Peyer's patch (tissue), 4 donors: ENCODE measurements around the gene DHFR. TPM values are rescaled to one million over a fixed set of nuclear protein-coding genes. Genes with fewer than 3 reads are reported as not detected.

Experiments
- DNase-seq, 3 donors: peaks; one replicate each; pipeline ENCODE4 v3.0.0-alpha.2; 2017 to 2019
- H3K27ac ChIP-seq, 4 donors: fragments of 200-600 bp; sonication (generic); one replicate each; pipeline ENCODE4 v1.5.1; 2016 to 2019
- H3K27me3 ChIP-seq, 2 donors: fragments of 200-600 bp; sonication (generic); one replicate each; pipeline ENCODE4 v1.5.1; 2019
- H3K36me3 ChIP-seq, 3 donors: fragments of 200-600 bp; sonication (generic); one replicate each; pipeline ENCODE4 v1.5.1; 2016 to 2019
- H3K4me1 ChIP-seq, 4 donors: fragments of 200-600 bp; sonication (generic); one replicate each; pipeline ENCODE4 v1.5.1; 2016 to 2019
- H3K4me3 ChIP-seq, 4 donors: fragments of 200-600 bp; sonication (generic); 1 replicate in 3 of 4; 2 replicates in 1 of 4; pipeline ENCODE4 v1.5.1; 2016 to 2019; ENCODE audit warnings: mild to moderate bottlenecking in 1 of 4
- H3K9me3 ChIP-seq, 4 donors: fragments of 200-600 bp; sonication (generic); one replicate each; pipeline ENCODE4 v1.5.1; 2016 to 2019; ENCODE audit warnings: mild to moderate bottlenecking in 1 of 4
- CTCF ChIP-seq, 6 experiments: fragments of 450-650 bp in 4 of 6; fragments of 200-600 bp in 2 of 6; sonication (generic) in 1 of 6; IDR thresholded peaks; one replicate each; pipeline ENCODE4 v1.5.1; 2017 to 2019; ENCODE audit warnings: antibody characterized with exemption in 6 of 6, mild to moderate bottlenecking in 3 of 6, moderate library complexity in 1 of 6
- POLR2A ChIP-seq, 2 donors: fragments of 450-650 bp; IDR thresholded peaks; one replicate each; pipeline ENCODE4 v1.5.1; 2017; ENCODE audit warnings: antibody characterized with exemption in 2 of 2, mild to moderate bottlenecking in 2 of 2, moderate library complexity in 2 of 2
- total RNA-seq, 4 donors: library from RNA; depleted of rRNA; stranded (reverse); fragments of >200 nt; gene quantifications; one replicate each; pipeline ENCODE4 v1.1.0, GENCODE V29; 2016

The DHFR gene
- total RNA-seq, 4 donors from 2014 or later: 19.5 to 42.6 (median 24.9) TPM

DNA sequence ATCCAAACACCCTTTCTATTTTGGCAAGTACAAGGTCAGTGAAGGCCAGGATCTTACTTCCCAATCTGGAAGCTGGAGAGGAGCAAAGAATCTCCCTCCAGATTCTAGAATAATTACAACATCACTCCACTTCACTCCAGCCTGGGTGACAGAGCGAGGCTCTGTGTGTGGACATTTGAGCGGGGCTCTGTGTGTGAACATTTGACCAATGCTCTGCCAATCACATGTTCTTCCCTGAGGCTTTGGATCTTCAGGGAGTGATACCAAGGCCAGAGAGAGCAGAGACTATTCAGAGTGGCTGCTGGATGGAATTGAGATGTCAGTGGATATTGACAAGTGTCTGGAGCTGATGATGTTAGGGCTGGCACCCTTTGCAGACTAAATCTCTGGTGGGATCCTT lies 60.0 kb downstream of the DHFR start:
- no peak overlapping the region for H3K27ac ChIP-seq
- H3K9me3 ChIP-seq: no peaks in the 10 kb centered on the region
- H3K4me3 ChIP-seq: no peak overlapping the region
- DNase-seq: no peak
- H3K27me3 ChIP-seq: no peaks in the 10 kb centered on the region
- TF ChIP-seq CTCF (IDR thresholded peaks at IDR 0.05): no peak
- TF ChIP-seq POLR2A (IDR thresholded peaks at IDR 0.05): no peak
- H3K36me3 ChIP-seq: no peaks in the 10 kb centered on the region
- no peaks in the 10 kb centered on the region for H3K4me1 ChIP-seq

DNA sequence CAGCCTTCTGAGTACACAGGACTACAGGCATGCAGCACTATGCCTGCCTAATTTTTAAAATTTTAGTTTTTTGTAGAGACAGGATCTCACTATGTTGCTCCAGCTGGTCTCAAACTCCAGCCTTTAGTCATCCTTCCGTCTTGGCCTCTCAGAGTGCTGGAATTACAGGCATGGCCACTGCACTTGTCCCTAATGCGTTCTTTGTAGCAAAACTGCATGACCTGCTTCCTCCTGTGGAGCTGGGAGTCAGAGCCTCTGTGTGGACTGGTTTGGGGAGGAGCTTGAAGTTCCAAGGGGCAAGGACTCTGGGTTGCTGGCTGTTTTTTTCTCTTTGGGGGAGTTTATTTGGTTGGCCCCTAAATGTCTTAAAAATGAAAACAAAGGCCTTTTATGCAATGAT lies 62.0 kb downstream of the DHFR start:
- Histone ChIP-seq H3K27ac (no peak overlapping the region), H3K4me3 (no peak overlapping the region), H3K36me3 (no peaks in the 10 kb centered on the region), H3K9me3 (no peaks in the 10 kb centered on the region), H3K4me1 (no peaks in the 10 kb centered on the region), H3K27me3 (no peaks in the 10 kb centered on the region)
- DNase-seq: no peak
- TF ChIP-seq POLR2A (IDR thresholded peaks at IDR 0.05) (no peak), CTCF (IDR thresholded peaks at IDR 0.05) (no peak)

DNA sequence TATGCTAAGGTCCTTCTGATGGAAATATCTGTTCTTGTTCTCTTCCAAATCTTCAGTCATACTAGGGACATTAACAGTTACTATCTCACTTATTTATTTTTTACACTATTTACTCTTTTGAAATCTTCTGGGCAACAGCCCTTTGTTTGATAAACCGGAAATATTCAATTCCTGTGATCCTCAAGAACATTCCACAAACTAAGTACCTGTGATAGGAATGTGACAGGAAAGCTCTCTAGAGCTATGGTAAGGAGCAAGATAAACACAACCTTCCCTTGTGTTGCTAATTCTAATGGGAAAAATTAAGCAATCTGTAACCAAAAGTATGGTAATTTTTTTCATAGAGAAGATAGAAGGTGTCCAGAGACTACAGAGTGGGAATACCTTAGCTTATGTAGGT lies 62.7 kb downstream of the DHFR start:
- no peak for TF ChIP-seq CTCF (IDR thresholded peaks at IDR 0.05)
- TF ChIP-seq POLR2A (IDR thresholded peaks at IDR 0.05): no peak
- no peaks in the 10 kb centered on the region for H3K36me3 ChIP-seq
- DNase-seq: no peak
- no peaks in the 10 kb centered on the region for H3K9me3 ChIP-seq
- no peak overlapping the region for H3K27ac ChIP-seq
- H3K4me1 ChIP-seq: no peaks in the 10 kb centered on the region
- no peak overlapping the region for H3K4me3 ChIP-seq
- H3K27me3 ChIP-seq: no peaks in the 10 kb centered on the region

DNA sequence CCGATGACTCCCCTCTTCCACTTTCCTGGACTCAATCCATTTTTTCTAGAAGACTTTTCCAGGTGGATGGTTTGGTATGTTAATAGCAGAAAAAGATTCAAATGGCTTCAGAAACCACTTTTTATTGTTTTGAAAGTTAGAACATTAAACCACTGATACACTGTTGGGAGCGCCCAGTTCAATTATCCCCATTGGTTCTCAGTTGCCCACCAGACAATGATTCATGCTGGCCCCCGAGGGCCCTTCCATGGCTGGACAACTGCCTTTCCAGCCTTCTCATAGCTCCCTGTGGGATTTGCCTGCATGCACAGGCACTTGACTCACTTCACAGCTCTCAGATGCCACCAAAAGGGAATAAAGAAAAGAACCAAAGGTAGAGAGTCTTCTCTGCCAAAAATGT lies 63.4 kb downstream of the DHFR start:
- Histone ChIP-seq H3K36me3 (no peaks in the 10 kb centered on the region), H3K27me3 (no peaks in the 10 kb centered on the region), H3K4me1 (no peaks in the 10 kb centered on the region), H3K27ac (no peak overlapping the region), H3K9me3 (no peaks in the 10 kb centered on the region), H3K4me3 (no peak overlapping the region)
- TF ChIP-seq CTCF (IDR thresholded peaks at IDR 0.05): no peak
- TF ChIP-seq POLR2A (IDR thresholded peaks at IDR 0.05): no peak
- no peak for DNase-seq

DNA sequence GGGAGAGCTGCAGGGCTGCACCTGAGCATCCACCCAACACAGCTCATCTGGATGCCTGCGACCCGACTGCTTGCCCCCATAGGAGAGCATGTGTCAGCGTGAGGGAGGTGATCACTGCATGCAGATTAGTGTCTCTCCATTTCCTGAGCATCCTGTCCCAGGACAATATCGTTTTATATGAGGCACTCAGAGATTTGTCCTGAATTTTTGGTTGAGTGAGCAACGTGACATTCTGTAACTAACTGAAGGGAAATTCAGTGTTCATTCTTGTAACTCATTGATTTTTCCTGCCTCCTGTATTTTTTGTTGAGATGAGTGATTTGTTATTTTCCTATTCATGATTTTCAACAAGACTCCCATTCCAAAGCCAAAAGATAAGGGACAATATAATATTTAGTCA lies 64.0 kb downstream of the DHFR start:
- DNase-seq: no peak
- Histone ChIP-seq H3K27ac (no peak overlapping the region), H3K27me3 (no peaks in the 10 kb centered on the region), H3K36me3 (no peaks in the 10 kb centered on the region), H3K4me3 (no peak overlapping the region), H3K4me1 (no peaks in the 10 kb centered on the region), H3K9me3 (no peaks in the 10 kb centered on the region)
- no peak for TF ChIP-seq CTCF (IDR thresholded peaks at IDR 0.05)
- no peak for TF ChIP-seq POLR2A (IDR thresholded peaks at IDR 0.05)

DNA sequence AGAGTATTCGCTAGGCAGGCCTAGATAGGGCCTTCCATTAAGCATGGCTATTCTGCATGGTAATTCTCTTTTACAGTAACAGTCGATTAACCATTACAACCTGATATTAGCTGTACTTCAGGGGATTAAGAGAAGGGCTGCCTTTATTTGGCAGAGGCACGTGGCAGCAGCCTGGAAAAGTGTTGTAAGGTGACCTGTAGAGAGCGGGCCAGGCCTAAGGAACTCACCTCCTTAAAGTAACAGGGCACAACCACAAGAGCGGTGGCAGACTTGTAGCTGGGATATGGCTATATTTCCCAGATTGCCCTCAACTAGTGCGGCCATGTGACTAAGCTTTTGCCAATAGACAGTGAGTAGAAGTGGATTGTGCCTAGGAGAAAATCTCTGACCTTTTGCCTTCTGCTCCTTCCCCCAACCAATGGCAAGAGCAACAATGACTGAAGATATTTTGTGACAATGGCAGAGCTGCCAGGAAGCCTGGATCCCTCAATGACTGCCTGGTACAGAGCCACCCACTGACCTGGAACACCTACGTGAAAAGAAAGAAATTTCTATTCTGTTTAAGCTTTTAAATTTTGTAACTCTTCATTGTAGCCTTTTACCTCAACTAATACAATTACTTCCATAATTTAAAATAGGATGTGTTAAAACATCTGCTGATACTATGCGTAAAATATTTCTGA lies 65.8 kb downstream of the DHFR start:
- TF ChIP-seq POLR2A (IDR thresholded peaks at IDR 0.05): no peak
- no peak for TF ChIP-seq CTCF (IDR thresholded peaks at IDR 0.05)
- Histone ChIP-seq H3K9me3 (no peaks in the 10 kb centered on the region), H3K27ac (no peak overlapping the region), H3K27me3 (no peaks in the 10 kb centered on the region), H3K36me3 (no peaks in the 10 kb centered on the region), H3K4me3 (no peak overlapping the region), H3K4me1 (no peaks in the 10 kb centered on the region)
- DNase-seq: no peak
